ENCODE measurements around the gene DIS3L2. TPM values are rescaled to one million over a fixed set of nuclear protein-coding genes. Genes with fewer than 3 reads are reported as not detected.

The DIS3L2 gene
- total and polyA plus RNA-seq, 2 of the 8 experiments (the other 6 are each of a cell fraction or from before 2014, with no cell fraction given), result 11.5 to 21.6 TPM

GRCh38 chr2:232288489-232289030, 327.0 kb downstream of the DIS3L2 start:
- no peaks in the 10 kb centered on the region for H3K79me1 ChIP-seq (ENCODE audit: low read depth, low read length)
- H3K27me3 ChIP-seq (replicated peaks in 1 of 4; ENCODE audit: control insufficient read depth in 3 of 4, extremely low read depth in 1 of 4, insufficient read depth in 3 of 4, low read length in 3 of 4), result no peaks in the 10 kb centered on the region
- ChIA-PET CTCF (ENCODE audit: partially characterized antibody) (interaction anchor here (1.1 to 5.9 kb wide), 4 partner anchors 13 to 359 kb away, joined by 3 to 47 read pairs (median 4); no protein-coding TSS in a partner anchor), POLR2A (ENCODE audit: partially characterized antibody) (no interaction called here)
- no peak overlapping the region for H4K8ac ChIP-seq (ENCODE audit: extremely low read depth, insufficient read depth, low read length)
- H3K56ac ChIP-seq (replicated peaks; ENCODE audit: insufficient read length, low read depth, low read length), result no peak overlapping the region
- H3K79me2 ChIP-seq (ENCODE audit: control insufficient read depth in 1 of 2, insufficient read depth in 2 of 2, low read length in 2 of 2), result no peaks in the 10 kb centered on the region
- 79% methylated on average over 4 of the region's 4 CpGs; no CpG with 5 or more reads in 1 of the 2 experiments for WGBS, 2 experiments (ENCODE audit: extremely low coverage in 1 of 2, insufficient coverage in 1 of 2, insufficient read length in 1 of 2, insufficient replicate concordance in 2 of 2, low coverage in 1 of 2, low lambda C conversion rate in 2 of 2, missing lambda C conversion rate in 1 of 2)
- no peaks in the 10 kb centered on the region for H3K36me3 ChIP-seq (ENCODE audit: control insufficient read depth in 2 of 4, insufficient read depth in 4 of 4, low read length in 3 of 4)
- no peak overlapping the region for H3K18ac ChIP-seq (ENCODE audit: extremely low read depth, low read length)
- no peak overlapping the region for H3K27ac ChIP-seq (ENCODE audit: low read depth, low read length)
- no peak overlapping the region for H3K23ac ChIP-seq (ENCODE audit: insufficient read length)
- H2BK120ac ChIP-seq (replicated peaks; ENCODE audit: low read depth, low read length), result no peak overlapping the region
- H3K9ac ChIP-seq (replicated peaks in 1 of 4; ENCODE audit: extremely low read depth in 1 of 4, low read depth in 3 of 4, low read length in 3 of 4), result no peak overlapping the region
- H4K5ac ChIP-seq (ENCODE audit: insufficient read length, low read depth, low read length), result no peak overlapping the region
- H3K4me1 ChIP-seq (replicated peaks in 1 of 4; ENCODE audit: control insufficient read depth in 3 of 4, insufficient read depth in 4 of 4, low read length in 3 of 4), result peaks cover 2 to 5% (median 3%) of the 10 kb centered on the region in 4 experiments; a peak in 5 of 7 replicates
- H3K4me3 ChIP-seq (ENCODE audit: extremely low read depth in 1 of 4, insufficient read depth in 2 of 4, low read depth in 3 of 4, low read length in 4 of 4), result no peak overlapping the region
- no peak overlapping the region for H2BK5ac ChIP-seq (ENCODE audit: low read depth, low read length)
- H2BK20ac ChIP-seq (ENCODE audit: low read length), result no peak overlapping the region
- no peak overlapping the region for H2BK12ac ChIP-seq (ENCODE audit: low read depth, low read length)
- DNase-seq (ENCODE audit: low read depth in 1 of 2, low spot score in 2 of 2) (no peak), FAIRE-seq (no peak)
- no peak overlapping the region for H4K91ac ChIP-seq (replicated peaks; ENCODE audit: insufficient read length, low read length)
- H2BK15ac ChIP-seq (ENCODE audit: low read length), result no peak overlapping the region
- H3K9me3 ChIP-seq (ENCODE audit: insufficient read depth in 2 of 2, low read depth in 1 of 2, low read length in 1 of 2), result no peaks in the 10 kb centered on the region
- H2AFZ ChIP-seq (ENCODE audit: low read length), result no peak overlapping the region
- no peaks in the 10 kb centered on the region for H4K20me1 ChIP-seq (replicated peaks in 1 of 2; ENCODE audit: control insufficient read depth in 1 of 2, insufficient read depth in 2 of 2, low read length in 2 of 2)
- no peak overlapping the region for H2AK5ac ChIP-seq (ENCODE audit: low read depth, low read length)
- H3K14ac ChIP-seq (ENCODE audit: insufficient read length), result no peak overlapping the region
- no peak overlapping the region for H3K4me2 ChIP-seq (ENCODE audit: insufficient read depth in 1 of 2, low read depth in 2 of 2, low read length in 2 of 2)
- 0 out of 2 replicates have a peak, but pooled peaks cover under 1% of the 10 kb centered on the region for H3K23me2 ChIP-seq (ENCODE audit: low read depth, low read length)
- H3K4ac ChIP-seq (replicated peaks; ENCODE audit: insufficient read length, low read depth, low read length), result no peak overlapping the region
- TF ChIP-seq KDM1A (IDR thresholded peaks at IDR 0.05; ENCODE audit: borderline replicate concordance, low read length) (no peak), ZNF274 (IDR thresholded peaks at IDR 0.05; ENCODE audit: borderline replicate concordance, extremely low read depth, low read length) (no peak), JUND (IDR thresholded peaks at IDR 0.05; ENCODE audit: low read length) (no peak), TAF7 (optimal IDR thresholded peaks at IDR 0.05; ENCODE audit: borderline replicate concordance, low read depth, low read length) (no peak), TAF1 (IDR thresholded peaks at IDR 0.05; ENCODE audit: low read depth, low read length) (no peak), PHF8 (conservative IDR thresholded peaks at IDR 0.05; ENCODE audit: low read depth, low read length) (no peak), SP1 (IDR thresholded peaks at IDR 0.05; ENCODE audit: low read depth, low read length) (no peak), SRF (IDR thresholded peaks at IDR 0.05; ENCODE audit: low read depth, low read length) (no peak), ATF3 (IDR thresholded peaks at IDR 0.05; ENCODE audit: insufficient read depth, low read depth, low read length) (no peak), BCL11A (IDR thresholded peaks at IDR 0.05; ENCODE audit: low read depth in 2 of 2, low read length in 2 of 2) (no peak), RNF2 (IDR thresholded peaks at IDR 0.05; ENCODE audit: borderline replicate concordance, low read depth, low read length, missing control alignments, poor library complexity, severe bottlenecking) (no peak), SP2 (IDR thresholded peaks at IDR 0.05; ENCODE audit: low read length) (no peak), RFX5 (IDR thresholded peaks at IDR 0.05; ENCODE audit: borderline replicate concordance, low read depth, low read length) (no peak)

All from H1 (cell line).